ENCODE measurements around the gene SLC44A5. TPM values are rescaled to one million over a fixed set of nuclear protein-coding genes. Genes with fewer than 3 reads are reported as not detected.

SLC44A5 gene
- total and polyA plus RNA-seq, 4 donors, result 0.13 to 1.1 (median 0.22) TPM

- Histone ChIP-seq H3K27ac (ENCODE audit: low read depth in 1 of 2, low read length in 2 of 2) (no peak overlapping the region), H3K27me3 (ENCODE audit: control insufficient read depth in 4 of 4, insufficient read depth in 4 of 4, low read length in 3 of 4) (peaks cover 0 to 3% (median 0%) of the 10 kb centered on the region in 4 donors), H3K9me3 (ENCODE audit: control insufficient read depth in 4 of 4, low read length in 3 of 4) (peaks cover 0 to 2% (median 0%) of the 10 kb centered on the region in 4 donors), H3K4me3 (ENCODE audit: low read depth in 1 of 3, low read length in 3 of 3) (no peak overlapping the region), H3K36me3 (ENCODE audit: control insufficient read depth in 4 of 4, insufficient read depth in 3 of 4, low read depth in 1 of 4, low read length in 3 of 4) (no peaks in the 10 kb centered on the region), H3K4me1 (ENCODE audit: control insufficient read depth in 4 of 4, insufficient read depth in 4 of 4, low read length in 3 of 4) (no peaks in the 10 kb centered on the region), H3K9ac (ENCODE audit: low read depth in 1 of 2, low read length in 2 of 2) (no peak overlapping the region)
- no peak for TF ChIP-seq HNF4G (IDR thresholded peaks at IDR 0.05)
- TF ChIP-seq RXRA (IDR thresholded peaks at IDR 0.05), result no peak
- TF ChIP-seq ATF3 (IDR thresholded peaks at IDR 0.05), result no peak
- no peak for TF ChIP-seq RAD21 (IDR thresholded peaks at IDR 0.05)
- no peak for DNase-seq (ENCODE audit: low spot score)
- WGBS, result 82% methylated on average over 4 of the region's 4 CpGs
Measured at GRCh38 chr1:75317976-75318375, 292.9 kb downstream of the SLC44A5 start.

GRCh38 chr1:75316230-75316629 lies 294.7 kb downstream of the SLC44A5 start:
- no peak for TF ChIP-seq JUND (IDR thresholded peaks at IDR 0.05)
- no peak for TF ChIP-seq RAD21 (IDR thresholded peaks at IDR 0.05)
- no peak for TF ChIP-seq GABPA (IDR thresholded peaks at IDR 0.05 in 1 of 2, conservative IDR thresholded peaks at IDR 0.05 in 1 of 2)
- no peak for TF ChIP-seq MAX (IDR thresholded peaks at IDR 0.05)
- no peak for TF ChIP-seq EGR1 (IDR thresholded peaks at IDR 0.05; ENCODE audit: low read depth in 2 of 2)
- no peak for TF ChIP-seq RXRA (IDR thresholded peaks at IDR 0.05)
- no peak for TF ChIP-seq HNF4G (IDR thresholded peaks at IDR 0.05)
- no peak for TF ChIP-seq CTCF (IDR thresholded peaks at IDR 0.05; ENCODE audit: low read depth, low read length, missing input control)
- TF ChIP-seq ATF3 (IDR thresholded peaks at IDR 0.05), result no peak
- TF ChIP-seq ZBTB33 (IDR thresholded peaks at IDR 0.05), result no peak
- no peak for TF ChIP-seq YY1 (IDR thresholded peaks at IDR 0.05)
- no peak for TF ChIP-seq HNF4A (conservative IDR thresholded peaks at IDR 0.05)
- no peak for TF ChIP-seq TAF1 (conservative IDR thresholded peaks at IDR 0.05)
- no peak for TF ChIP-seq FOXA1 (IDR thresholded peaks at IDR 0.05)
- TF ChIP-seq REST (IDR thresholded peaks at IDR 0.05), result no peak
- TF ChIP-seq FOXA2 (IDR thresholded peaks at IDR 0.05), result no peak
- no peak for TF ChIP-seq SP1 (IDR thresholded peaks at IDR 0.05)
- no peak for TF ChIP-seq NR2F2 (IDR thresholded peaks at IDR 0.05)
- 67% methylated on average over 1 of the region's 1 CpG for WGBS
- no peak overlapping the region for H3K4me3 ChIP-seq (ENCODE audit: low read depth in 1 of 3, low read length in 3 of 3)

More at GRCh38 chr1:75316230-75316629, 294.7 kb downstream of the SLC44A5 start:
- H3K27ac ChIP-seq (ENCODE audit: low read depth in 1 of 2, low read length in 2 of 2), result no peak overlapping the region
- DNase-seq (ENCODE audit: low spot score), result no peak
- no peaks in the 10 kb centered on the region for H3K4me1 ChIP-seq (ENCODE audit: control insufficient read depth in 4 of 4, insufficient read depth in 4 of 4, low read length in 3 of 4)
- H3K36me3 ChIP-seq (ENCODE audit: control insufficient read depth in 4 of 4, insufficient read depth in 3 of 4, low read depth in 1 of 4, low read length in 3 of 4), result no peaks in the 10 kb centered on the region
- no peak overlapping the region for H3K9ac ChIP-seq (ENCODE audit: low read depth in 1 of 2, low read length in 2 of 2)
- H3K27me3 ChIP-seq (ENCODE audit: control insufficient read depth in 4 of 4, insufficient read depth in 4 of 4, low read length in 3 of 4), result peaks cover 0 to 3% (median 0%) of the 10 kb centered on the region in 4 donors
- no peaks in the 10 kb centered on the region for H3K9me3 ChIP-seq (ENCODE audit: control insufficient read depth in 4 of 4, low read length in 3 of 4)
